Neural cell (in vitro differentiated cells): ENCODE data around the gene RNF26. TPM values are rescaled to one million over a fixed set of nuclear protein-coding genes. Genes with fewer than 3 reads are reported as not detected.

Experiments
- H2AFZ ChIP-seq: fragments of 200-600, 300-800 bp; sonication (generic), shearing (Covaris generic); 2 replicates; pipeline ENCODE4 v1.6.0; 2014; ENCODE audit warnings: low read depth, mild to moderate bottlenecking, antibody characterized with exemption, low read length, moderate library complexity
- H3F3A ChIP-seq: fragments of 200-600 bp; shearing (Covaris generic); 2 replicates; pipeline ENCODE4 v1.6.1; 2016; ENCODE audit warnings: mild to moderate bottlenecking, moderate library complexity, mixed read lengths, antibody characterized with exemption, low read length; ENCODE audit not compliant: insufficient read depth, poor library complexity, severe bottlenecking
- H3K27ac ChIP-seq: fragments of 200-600, 300-800 bp; sonication (generic), shearing (Covaris generic); 2 replicates; pipeline ENCODE4 v1.5.1; 2014; ENCODE audit warnings: mild to moderate bottlenecking, low read length, moderate library complexity
- H3K27me3 ChIP-seq: fragments of 300-800, 200-600 bp; sonication (generic), shearing (Covaris generic); 2 replicates; pipeline ENCODE4 v1.6.0; 2014; ENCODE audit warnings: mild to moderate bottlenecking, low read depth, low read length, moderate library complexity; ENCODE audit not compliant: insufficient read depth
- H3K36me3 ChIP-seq: fragments of 300-800, 200-600 bp; sonication (generic), shearing (Covaris generic); 2 replicates; pipeline ENCODE4 v1.5.1; 2014; ENCODE audit warnings: mild to moderate bottlenecking, antibody characterized with exemption, low read length, moderate library complexity; ENCODE audit not compliant: insufficient read depth
- H3K4me2 ChIP-seq: fragments of 300-800, 200-600 bp; sonication (generic), shearing (Covaris generic); 2 replicates; pipeline ENCODE4 v1.6.0; 2014; ENCODE audit warnings: mild to moderate bottlenecking, low read length
- H3K4me3 ChIP-seq: fragments of 300-800, 200-600 bp; sonication (generic), shearing (Covaris generic); 2 replicates; pipeline ENCODE4 v1.5.1; 2014; ENCODE audit warnings: mild to moderate bottlenecking, low read length, moderate library complexity
- H3K79me2 ChIP-seq: fragments of 200-600 bp; shearing (Covaris generic); replicated peaks from 2 replicates; pipeline ENCODE4 v1.6.0; 2014; ENCODE audit warnings: mild to moderate bottlenecking, low read length, moderate library complexity; ENCODE audit not compliant: insufficient read depth
- H3K9ac ChIP-seq: fragments of 300-800, 200-600 bp; sonication (generic), shearing (Covaris generic); 2 replicates; pipeline ENCODE4 v1.6.1; 2016; ENCODE audit warnings: mild to moderate bottlenecking, low read length, mixed read lengths
- H3K9me2 ChIP-seq: fragments of 200-600 bp; shearing (Covaris generic); 2 replicates; pipeline ENCODE4 v1.6.1; 2016; ENCODE audit warnings: mild to moderate bottlenecking, low read length, mixed read lengths; ENCODE audit not compliant: insufficient read depth
- H3K9me3 ChIP-seq: fragments of 200-600, 300-800 bp; sonication (generic), shearing (Covaris generic); 2 replicates; pipeline ENCODE4 v1.6.1; 2016; ENCODE audit warnings: mild to moderate bottlenecking, mixed run types, low read length, moderate library complexity, mixed read lengths
- H4K20me1 ChIP-seq: fragments of 200-600 bp; shearing (Covaris generic); 2 replicates; pipeline ENCODE4 v1.6.1; 2016; ENCODE audit warnings: mild to moderate bottlenecking, mixed run types; ENCODE audit not compliant: insufficient read depth
- CTCF ChIP-seq: fragments of 450-650 bp; IDR thresholded peaks from 2 replicates; pipeline ENCODE4 v1.5.1; 2014; ENCODE audit warnings: antibody characterized with exemption, mild to moderate bottlenecking, moderate library complexity; ENCODE audit not compliant: poor library complexity, severe bottlenecking
- EP300 ChIP-seq: fragments of 450-650 bp; conservative IDR thresholded peaks from 2 replicates; pipeline ENCODE4 v1.6.1; 2014; ENCODE audit warnings: antibody characterized with exemption, mild to moderate bottlenecking, moderate library complexity; ENCODE audit not compliant: poor library complexity, severe bottlenecking
- EZH2 ChIP-seq: fragments of 200-600, 300-800 bp; shearing (Covaris generic), sonication (generic); IDR thresholded peaks from 2 replicates; pipeline ENCODE4 v1.6.1; 2014; ENCODE audit warnings: antibody characterized with exemption, low read length, borderline replicate concordance, mild to moderate bottlenecking; ENCODE audit not compliant: insufficient read depth, poor library complexity, severe bottlenecking
- MXI1 ChIP-seq: fragments of 450-650 bp; conservative IDR thresholded peaks from 2 replicates; pipeline ENCODE4 v1.6.1; 2014; ENCODE audit warnings: antibody characterized with exemption, mild to moderate bottlenecking; ENCODE audit not compliant: poor library complexity, severe bottlenecking
- POLR2AphosphoS5 ChIP-seq: IDR thresholded peaks from 2 replicates; pipeline ENCODE4 v1.6.1; 2012
- RAD21 ChIP-seq: fragments of 450-650 bp; conservative IDR thresholded peaks from 2 replicates; pipeline ENCODE4 v1.6.1; 2014; ENCODE audit warnings: antibody characterized with exemption, mild to moderate bottlenecking, moderate library complexity
- REST ChIP-seq: IDR thresholded peaks from 2 replicates; pipeline ENCODE4 v1.6.1; 2012; ENCODE audit warnings: borderline replicate concordance
- polyA plus RNA-seq: library from polyadenylated mRNA; depleted of rRNA; stranded (reverse); fragments of >200 nt; gene quantifications from 2 replicates; pipeline ENCODE4 v1.2.3, GENCODE V29; 2014

The RNF26 gene
- polyA plus RNA-seq, 1 donor from 2014 or later, result 2.6 TPM

- no peak overlapping the region for H3K27ac ChIP-seq
- no peak overlapping the region for H3K4me2 ChIP-seq
- H3K36me3 ChIP-seq, result no peaks in the 10 kb centered on the region
- TF ChIP-seq REST (no peak), EZH2 (no peak), MXI1 (no peak), POLR2AphosphoS5 (no peak), EP300 (no peak), CTCF (no peak), RAD21 (no peak)
- peaks cover 15% of the 10 kb centered on the region for H3K27me3 ChIP-seq
- H3K4me3 ChIP-seq, result no peak overlapping the region
- no peaks in the 10 kb centered on the region for H3K79me2 ChIP-seq
- no peak overlapping the region for H3K9ac ChIP-seq
- H3K9me2 ChIP-seq, result no peaks in the 10 kb centered on the region
- H2AFZ ChIP-seq, result no peak overlapping the region
- no peaks in the 10 kb centered on the region for H3F3A ChIP-seq
- no peaks in the 10 kb centered on the region for H4K20me1 ChIP-seq
- H3K9me3 ChIP-seq, result no peaks in the 10 kb centered on the region
Measured at GRCh38 chr11:119345685-119346084, 11.4 kb downstream of the RNF26 start.

GRCh38 chr11:119346605-119347004, 12.3 kb downstream of the RNF26 start, which contains the start of gene MFRP:
Gene MFRP, minus strand, starts transcription at chr11:119346705. Its CDS starts 192 bp downstream, at chr11:119346513.
- Histone ChIP-seq H3K4me2 (no peak within 1 kb of the TSS), H4K20me1 (no peaks in the 10 kb centered on the region), H3K79me2 (no peaks in the 10 kb centered on the region), H3K27me3 (peaks cover 6% of the 10 kb centered on the region), H3K9me3 (no peaks in the 10 kb centered on the region), H3K9me2 (no peaks in the 10 kb centered on the region), H3K36me3 (no peaks in the 10 kb centered on the region), H3F3A (no peaks in the 10 kb centered on the region), H3K27ac (no peak within 1 kb of the TSS), H3K4me3 (no peak within 1 kb of the TSS), H3K9ac (no peak within 1 kb of the TSS), H2AFZ (no peak within 1 kb of the TSS)
- TF ChIP-seq REST, result no peak
- TF ChIP-seq EP300, result no peak
